ENCODE data around the gene DPY19L1.
"Not testable (repeated sequence)": the region's sequence is repeated elsewhere in the genome, so short reads cannot be mapped to it uniquely, and the experiment has no call there.

Gene DPY19L1

GRCh38 chr7:34991938-34992840 lies 45.1 kb downstream of the DPY19L1 start:
- DNase-seq (ENCODE audit: low read depth in 2 of 2), result peak; percentile 3 to 26

GRCh38 chr7:34988442-34989125 lies 48.7 kb downstream of the DPY19L1 start:
- not testable (repeated sequence) for DNase-seq (ENCODE audit: low read depth in 2 of 2)

GRCh38 chr7:34985155-34985554 lies 52.1 kb downstream of the DPY19L1 start:
- DNase-seq (ENCODE audit: low read depth in 2 of 2), result not testable (repeated sequence)

GRCh38 chr7:34984140-34984539 lies 53.1 kb downstream of the DPY19L1 start:
- not testable (repeated sequence) for DNase-seq (ENCODE audit: low read depth in 2 of 2)

GRCh38 chr7:34982371-34983019 lies 54.8 kb downstream of the DPY19L1 start:
- DNase-seq (ENCODE audit: low read depth in 2 of 2), result no peak

GRCh38 chr7:34979124-34979523 lies 58.2 kb downstream of the DPY19L1 start:
- DNase-seq (ENCODE audit: low read depth in 2 of 2), result not testable (repeated sequence)

- DNase-seq (ENCODE audit: low read depth in 2 of 2), result no peak
These were observed 63.9 kb downstream of the DPY19L1 start for GRCh38 chr7:34973400-34973760.

- DNase-seq (ENCODE audit: low read depth in 2 of 2), result not testable (repeated sequence)
These were observed 64.4 kb downstream of the DPY19L1 start for GRCh38 chr7:34972739-34973399.

GRCh38 chr7:34967818-34968217 lies 69.5 kb downstream of the DPY19L1 start:
- not testable (repeated sequence) for DNase-seq (ENCODE audit: low read depth in 2 of 2)

- DNase-seq (ENCODE audit: low read depth in 2 of 2), result not testable (repeated sequence)
These were observed 70.8 kb downstream of the DPY19L1 start for GRCh38 chr7:34966504-34966903.

- DNase-seq (ENCODE audit: low read depth in 2 of 2), result no peak
These were observed 79.3 kb downstream of the DPY19L1 start for GRCh38 chr7:34958021-34958420.

GRCh38 chr7:34952822-34953221 lies 84.5 kb downstream of the DPY19L1 start:
- DNase-seq (ENCODE audit: low read depth in 2 of 2), result no peak

GRCh38 chr7:34949361-34949760 lies 87.9 kb downstream of the DPY19L1 start:
- no peak for DNase-seq (ENCODE audit: low read depth in 2 of 2)

- not testable (repeated sequence) for DNase-seq (ENCODE audit: low read depth in 2 of 2)
These were observed 89.9 kb downstream of the DPY19L1 start for GRCh38 chr7:34947427-34947826.

GRCh38 chr7:34946486-34946885 lies 90.8 kb downstream of the DPY19L1 start:
- DNase-seq (ENCODE audit: low read depth in 2 of 2), result no peak

- DNase-seq (ENCODE audit: low read depth in 2 of 2), result not testable (repeated sequence)
These were observed 91.3 kb downstream of the DPY19L1 start for GRCh38 chr7:34945894-34946477.

- no peak for DNase-seq (ENCODE audit: low read depth in 2 of 2)
These were observed 98.1 kb downstream of the DPY19L1 start for GRCh38 chr7:34939175-34939574.

- not testable (repeated sequence) for DNase-seq (ENCODE audit: low read depth in 2 of 2)
These were observed 101.5 kb downstream of the DPY19L1 start for GRCh38 chr7:34935735-34936165.

GRCh38 chr7:34931739-34932138 lies 105.5 kb downstream of the DPY19L1 start:
- DNase-seq (ENCODE audit: low read depth in 2 of 2), result no peak

GRCh38 chr7:34929783-34930182 lies 107.5 kb downstream of the DPY19L1 start:
- not testable (repeated sequence) for DNase-seq (ENCODE audit: low read depth in 2 of 2)

GRCh38 chr7:34928560-34928959 lies 108.7 kb downstream of the DPY19L1 start:
- DNase-seq (ENCODE audit: low read depth in 2 of 2), result no peak
